CD4-positive, alpha-beta memory T cell (primary cell): ENCODE data around the gene ARFRP1. TPM values are rescaled to one million over a fixed set of nuclear protein-coding genes. Genes with fewer than 3 reads are reported as not detected.
A peak's percentile ranks its signal among the peaks of the same experiment; 100 is the strongest.

Experiments
- CTCF ChIA-PET: fragments of 350-600 bp; sonication (Branson Sonifier 250); formaldehyde crosslinking; loops from one replicate; lab custom pipeline; 2021; ENCODE audit warnings: inconsistent platforms; ENCODE audit not compliant: partially characterized antibody; lab: Charles Lee
- POLR2A ChIA-PET: fragments of 350-600 bp; sonication (Branson Sonifier 250); formaldehyde crosslinking; loops from one replicate; lab custom pipeline; 2021; ENCODE audit not compliant: partially characterized antibody; lab: Charles Lee
- DNase-seq, 5 donors: peaks; one replicate each; pipeline versions ENCODE4 v3.0.0 to v3.0.0-alpha.2; 2020 to 2022; ENCODE audit warnings: mixed read lengths in 1 of 5
- H3K27ac ChIP-seq: one replicate; pipeline ENCODE4 v1.7.0; 2013; ENCODE audit warnings: low read depth, low read length
- H3K27me3 ChIP-seq: 2 replicates; pipeline ENCODE4 v1.7.0; 2013; ENCODE audit warnings: mild to moderate bottlenecking, low read length, moderate library complexity; ENCODE audit not compliant: insufficient read depth
- H3K36me3 ChIP-seq: 2 replicates; pipeline ENCODE4 v1.7.0; 2013; ENCODE audit warnings: mild to moderate bottlenecking, low read length, moderate library complexity; ENCODE audit not compliant: insufficient read depth
- H3K4me1 ChIP-seq: 2 replicates; pipeline ENCODE4 v1.7.0; 2013; ENCODE audit warnings: mild to moderate bottlenecking, low read length, moderate library complexity; ENCODE audit not compliant: insufficient read depth
- H3K4me3 ChIP-seq, 2 donors: one replicate each; pipeline ENCODE4 v1.7.0; 2013; ENCODE audit warnings: low read length in 2 of 2, mild to moderate bottlenecking in 1 of 2
- H3K9me3 ChIP-seq, 2 donors: one replicate each; pipeline ENCODE4 v1.7.0; 2013; ENCODE audit warnings: low read length in 2 of 2, control low read depth in 1 of 2; ENCODE audit not compliant: control insufficient read depth in 1 of 2
- H3K27ac Mint-ChIP-seq, 7 donors: one replicate each; pipeline ENCODE4 v1.8.0; 2020 to 2021; ENCODE audit warnings: mixed read lengths in 7 of 7, mild to moderate bottlenecking in 6 of 7, inconsistent platforms in 3 of 7, moderate library complexity in 3 of 7
- H3K27me3 Mint-ChIP-seq, 2 donors: one replicate each; pipeline ENCODE4 v1.8.0; 2020 to 2021; ENCODE audit warnings: mixed read lengths in 2 of 2
- H3K36me3 Mint-ChIP-seq, 2 donors: one replicate each; pipeline ENCODE4 v1.8.0; 2020 to 2021; ENCODE audit warnings: mixed read lengths in 2 of 2, inconsistent platforms in 1 of 2, mild to moderate bottlenecking in 1 of 2
- H3K4me1 Mint-ChIP-seq, 4 donors: one replicate each; pipeline ENCODE4 v1.8.0; 2020 to 2021; ENCODE audit warnings: mixed read lengths in 4 of 4, mild to moderate bottlenecking in 1 of 4
- H3K4me3 Mint-ChIP-seq, 8 donors: one replicate each; pipeline ENCODE4 v1.8.0; 2020 to 2021; ENCODE audit warnings: mixed read lengths in 8 of 8, mild to moderate bottlenecking in 7 of 8, moderate library complexity in 6 of 8, inconsistent platforms in 3 of 8
- H3K9me3 Mint-ChIP-seq, 8 donors: one replicate each; pipeline ENCODE4 v1.8.0; 2020 to 2021; ENCODE audit warnings: mixed read lengths in 8 of 8, mild to moderate bottlenecking in 5 of 8, inconsistent platforms in 3 of 8, moderate library complexity in 1 of 8
- intact Hi-C: fragments of 100-400 bp; cut with micrococcal nuclease; formaldehyde crosslinking; loops from one replicate; pipeline ENCODE4 v1.15.1; 2023
- polyA plus RNA-seq, 2 donors: library from polyadenylated mRNA; unstranded; fragments of 300-500 nt; fragmentation: Illumina TruSeq; gene quantifications; one replicate each; pipeline ENCODE4 v1.2.3, GENCODE V29; 2021
- total RNA-seq, 2 experiments: library from RNA; stranded (reverse); gene quantifications; one replicate each; pipeline ENCODE4 v1.2.3, GENCODE V29; 2021

The ARFRP1 gene
- total and polyA plus RNA-seq, 4 experiments from 2014 or later, result 65.5 to 92.0 (median 76.0) TPM

- no peaks in the 10 kb centered on the region for H3K27me3 ChIP-seq
- Mint-ChIP-seq H3K27ac (peak overlapping the region in 6 of 7 donors; percentile 86 to 92 (median 90)), H3K9me3 (no peaks in the 10 kb centered on the region), H3K27me3 (no peaks in the 10 kb centered on the region), H3K4me3 (peak overlapping the region; percentile 60 to 82 (median 78)), H3K36me3 (no peaks in the 10 kb centered on the region), H3K4me1 (peaks cover 12 to 39% (median 24%) of the 10 kb centered on the region in 4 donors)
- H3K36me3 ChIP-seq, result no peaks in the 10 kb centered on the region
- H3K27ac ChIP-seq, result peak overlapping the region; percentile 55
- no peaks in the 10 kb centered on the region for H3K9me3 ChIP-seq
- H3K4me1 ChIP-seq, result peaks cover 30% of the 10 kb centered on the region
- DNase-seq, result no peak
- intact Hi-C loops, result loop anchor here (1.0 to 2.0 kb wide), 3 partner anchors 11 to 44 kb away; partner anchors contain the start of genes ARFRP1 and LIME1
- ChIA-PET POLR2A (interaction anchor here (0.6 to 5.7 kb wide), 6 partner anchors 10 to 177 kb away, joined by 3 to 98 read pairs (median 14); partner anchors contain the start of genes ARFRP1, HELZ2, LIME1 and SLC2A4RG), CTCF (interaction anchor here (1.2 to 2.1 kb wide), 4 partner anchors 15 to 46 kb away, joined by 3 to 9 read pairs (median 4); partner anchors contain the start of gene LIME1)
- H3K4me3 ChIP-seq, result peak overlapping the region in 1 of 2 donors; percentile 60
Observed at GRCh38 chr20:63751471-63752271, 43.9 kb upstream of the ARFRP1 start.

- intact Hi-C loops, result loop anchor here (1.0 to 2.0 kb wide), 3 partner anchors 11 to 44 kb away; partner anchors contain the start of genes ARFRP1 and LIME1
- Histone ChIP-seq H3K27me3 (no peaks in the 10 kb centered on the region), H3K9me3 (no peaks in the 10 kb centered on the region), H3K27ac (peak overlapping the region; percentile 55), H3K4me1 (peaks cover 25% of the 10 kb centered on the region), H3K4me3 (peak overlapping the region in 1 of 2 donors; percentile 60), H3K36me3 (no peaks in the 10 kb centered on the region)
- Mint-ChIP-seq H3K4me1 (peaks cover 9 to 35% (median 19%) of the 10 kb centered on the region in 4 donors), H3K36me3 (no peaks in the 10 kb centered on the region), H3K27ac (peak overlapping the region; percentile 86 to 92 (median 91)), H3K9me3 (no peaks in the 10 kb centered on the region), H3K27me3 (no peaks in the 10 kb centered on the region), H3K4me3 (peak overlapping the region; percentile 60 to 82 (median 78))
- ChIA-PET POLR2A (interaction anchor here (0.6 to 5.7 kb wide), 8 partner anchors 9 to 109 kb away, joined by 3 to 98 read pairs (median 4); partner anchors contain the start of genes ARFRP1, LIME1, SLC2A4RG and STMN3), CTCF (interaction anchor here (1.0 to 2.1 kb wide), 8 partner anchors 9 to 93 kb away, joined by 3 to 9 read pairs (median 4); partner anchors contain the start of genes LIME1 and RTEL1)
- DNase-seq, result peak; percentile 60 to 70 (median 68)
Observed at GRCh38 chr20:63750807-63751470, 43.2 kb upstream of the ARFRP1 start.

GRCh38 chr20:63749597-63750508 is 42.1 kb upstream of the ARFRP1 start:
- H3K9me3 ChIP-seq, result no peaks in the 10 kb centered on the region
- no peak overlapping the region for H3K27ac ChIP-seq
- ChIA-PET CTCF (interaction anchor here (1.0 to 2.1 kb wide), 8 partner anchors 9 to 92 kb away, joined by 3 to 9 read pairs (median 4); partner anchors contain the start of genes LIME1 and RTEL1), POLR2A (interaction anchor here (0.9 to 5.7 kb wide), 7 partner anchors 8 to 108 kb away, joined by 4 to 98 read pairs (median 5); partner anchors contain the start of genes ARFRP1, LIME1, SLC2A4RG and STMN3)
- H3K27me3 ChIP-seq, result no peaks in the 10 kb centered on the region
- H3K4me1 ChIP-seq, result peaks cover 25% of the 10 kb centered on the region
- H3K36me3 ChIP-seq, result no peaks in the 10 kb centered on the region
- intact Hi-C loops, result loop anchor here (2.0 kb wide), 1 partner anchor 13 kb away; the partner anchor contains the start of gene LIME1
- H3K4me1 Mint-ChIP-seq, result peaks cover 8 to 35% (median 18%) of the 10 kb centered on the region in 4 donors
- H3K27me3 Mint-ChIP-seq, result no peaks in the 10 kb centered on the region
- no peaks in the 10 kb centered on the region for H3K9me3 Mint-ChIP-seq
- peak overlapping the region in 4 of 7 donors; percentile 7 to 53 (median 44) for H3K27ac Mint-ChIP-seq
- no peaks in the 10 kb centered on the region for H3K36me3 Mint-ChIP-seq
- H3K4me3 ChIP-seq, result no peak overlapping the region
- H3K4me3 Mint-ChIP-seq, result peak overlapping the region in 1 of 8 donors; percentile 35
- no peak for DNase-seq

- DNase-seq, result no peak
- Histone ChIP-seq H3K9me3 (no peaks in the 10 kb centered on the region), H3K4me1 (peaks cover 25% of the 10 kb centered on the region), H3K27me3 (no peaks in the 10 kb centered on the region), H3K4me3 (no peak overlapping the region), H3K36me3 (no peaks in the 10 kb centered on the region), H3K27ac (no peak overlapping the region)
- peak overlapping the region in 3 of 7 donors; percentile 16 to 68 (median 58) for H3K27ac Mint-ChIP-seq
- H3K4me3 Mint-ChIP-seq, result peak overlapping the region in 1 of 8 donors; percentile 30
- ChIA-PET CTCF (no interaction called here), POLR2A (interaction anchor here (1.3 to 5.7 kb wide), 4 partner anchors 8 to 42 kb away, joined by 3 to 98 read pairs (median 14); partner anchors contain the start of genes ARFRP1, LIME1, SLC2A4RG and ZGPAT)
- H3K36me3 Mint-ChIP-seq, result peaks cover 0 to under 1% of the 10 kb centered on the region in 2 donors
- no peaks in the 10 kb centered on the region for H3K9me3 Mint-ChIP-seq
- peaks cover 8 to 35% (median 16%) of the 10 kb centered on the region in 4 donors for H3K4me1 Mint-ChIP-seq
- intact Hi-C loops, result no loop called here
- no peaks in the 10 kb centered on the region for H3K27me3 Mint-ChIP-seq
Observed at GRCh38 chr20:63748934-63749270, 41.1 kb upstream of the ARFRP1 start.

- Mint-ChIP-seq H3K27ac (peak overlapping the region in 2 of 7 donors; percentile 16 to 59), H3K9me3 (no peaks in the 10 kb centered on the region), H3K27me3 (no peaks in the 10 kb centered on the region), H3K4me1 (peaks cover 8 to 32% (median 14%) of the 10 kb centered on the region in 4 donors), H3K4me3 (peak overlapping the region in 1 of 8 donors; percentile 30), H3K36me3 (peaks cover 5 to 6% of the 10 kb centered on the region in 2 donors)
- H3K9me3 ChIP-seq, result no peaks in the 10 kb centered on the region
- H3K36me3 ChIP-seq, result peaks cover 3% of the 10 kb centered on the region
- DNase-seq, result no peak
- ChIA-PET POLR2A (interaction anchor here (1.3 to 5.7 kb wide), 3 partner anchors 8 to 41 kb away, joined by 3 to 98 read pairs (median 5); partner anchors contain the start of genes ARFRP1, LIME1, SLC2A4RG and ZGPAT), CTCF (no interaction called here)
- H3K27me3 ChIP-seq, result no peaks in the 10 kb centered on the region
- no peak overlapping the region for H3K4me3 ChIP-seq
- intact Hi-C loops, result no loop called here
- no peak overlapping the region for H3K27ac ChIP-seq
- peaks cover 25% of the 10 kb centered on the region for H3K4me1 ChIP-seq
Observed at GRCh38 chr20:63748070-63748933, 40.5 kb upstream of the ARFRP1 start.
